SH-SY5Y (cell line): Measurements from ENCODE around the gene FLAD1.

Experiments
- GATA2 ChIP-seq: IDR thresholded peaks from 2 replicates; pipeline ENCODE4 v1.6.1; 2011; ENCODE audit warnings: mild to moderate bottlenecking, low read depth, low read length
- GATA3 ChIP-seq: IDR thresholded peaks from 2 replicates; pipeline ENCODE4 v1.6.1; 2011; ENCODE audit warnings: low read depth, mild to moderate bottlenecking, low read length, moderate library complexity

The FLAD1 gene

DNA sequence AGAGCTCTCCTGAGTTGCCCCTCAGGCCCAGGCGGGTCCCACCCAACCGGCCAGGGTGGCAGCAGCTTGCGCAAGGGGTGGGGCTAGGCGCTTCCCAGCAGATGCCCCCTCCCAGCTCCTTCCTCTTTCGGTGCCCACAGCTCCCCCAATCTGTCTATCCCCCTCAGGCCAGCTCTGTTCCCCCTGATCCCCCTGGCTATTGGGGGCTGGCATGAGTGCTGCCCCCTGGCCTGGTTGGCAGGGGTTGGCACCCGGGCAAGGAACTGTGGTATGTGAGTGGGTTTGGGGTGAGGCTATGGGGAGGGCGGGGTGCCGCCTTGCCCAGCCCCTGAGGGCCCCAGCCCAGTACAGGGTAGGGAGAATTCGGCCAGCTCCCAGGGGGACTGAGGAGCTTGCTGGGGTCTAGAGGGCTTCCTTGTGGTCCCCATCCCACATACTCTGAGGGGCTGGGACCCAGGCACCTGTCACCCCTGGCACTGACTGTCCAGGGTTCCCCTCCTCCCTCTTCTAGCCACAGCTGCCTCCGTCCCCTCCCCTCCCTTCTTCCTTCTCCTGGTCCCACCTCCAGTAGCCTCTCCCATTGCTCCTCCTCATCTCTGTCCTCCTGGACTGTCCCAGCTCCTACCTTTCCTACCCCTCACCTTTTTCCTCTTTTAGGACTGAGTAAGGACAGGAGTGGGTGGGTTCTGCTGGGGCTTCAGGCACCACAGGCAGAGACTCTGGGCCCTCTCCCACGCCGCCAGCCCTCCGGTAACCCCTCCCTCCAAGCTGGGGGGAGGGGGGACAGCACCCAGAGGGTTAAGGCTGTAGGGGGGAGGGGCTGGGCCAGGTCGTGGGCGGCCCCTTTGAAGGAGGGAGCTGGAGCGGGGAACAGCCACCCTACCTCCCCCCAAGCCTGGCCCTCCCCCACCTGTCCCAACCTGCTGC, 25.1 kb downstream of the FLAD1 start:
- TF ChIP-seq GATA3 (no peak), GATA2 (no peak)

GRCh38 chr1:155009221-155009711, 26.1 kb downstream of the FLAD1 start:
- TF ChIP-seq GATA2 (no peak), GATA3 (no peak)

GRCh38 chr1:155009742-155010141, 26.6 kb downstream of the FLAD1 start:
- no peak for TF ChIP-seq GATA3
- TF ChIP-seq GATA2: no peak

GRCh38 chr1:155010211-155010918, 27.2 kb downstream of the FLAD1 start:
- TF ChIP-seq GATA3: no peak
- TF ChIP-seq GATA2: no peak

DNA sequence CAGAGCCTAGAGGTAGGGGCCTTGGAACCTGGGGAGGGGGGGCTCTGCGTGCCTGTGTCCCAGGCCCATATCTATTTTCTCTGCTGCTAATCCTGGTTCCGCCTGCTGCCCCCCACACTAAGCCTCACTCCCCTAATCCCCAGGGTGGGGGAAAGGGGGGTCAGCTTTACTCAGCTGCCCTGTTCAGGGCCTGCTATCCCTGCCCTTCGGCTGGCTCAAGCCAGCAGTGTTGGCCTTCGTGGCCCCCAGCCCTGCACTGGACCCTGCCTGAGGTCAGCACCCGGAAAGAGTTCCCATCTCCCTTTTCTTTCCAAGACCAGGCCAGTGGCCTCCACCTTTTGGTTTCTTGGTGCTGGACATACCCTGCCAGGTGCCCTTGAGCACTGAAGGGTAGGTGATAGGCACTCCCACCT, 27.9 kb downstream of the FLAD1 start:
- no peak for TF ChIP-seq GATA3
- TF ChIP-seq GATA2: no peak

DNA sequence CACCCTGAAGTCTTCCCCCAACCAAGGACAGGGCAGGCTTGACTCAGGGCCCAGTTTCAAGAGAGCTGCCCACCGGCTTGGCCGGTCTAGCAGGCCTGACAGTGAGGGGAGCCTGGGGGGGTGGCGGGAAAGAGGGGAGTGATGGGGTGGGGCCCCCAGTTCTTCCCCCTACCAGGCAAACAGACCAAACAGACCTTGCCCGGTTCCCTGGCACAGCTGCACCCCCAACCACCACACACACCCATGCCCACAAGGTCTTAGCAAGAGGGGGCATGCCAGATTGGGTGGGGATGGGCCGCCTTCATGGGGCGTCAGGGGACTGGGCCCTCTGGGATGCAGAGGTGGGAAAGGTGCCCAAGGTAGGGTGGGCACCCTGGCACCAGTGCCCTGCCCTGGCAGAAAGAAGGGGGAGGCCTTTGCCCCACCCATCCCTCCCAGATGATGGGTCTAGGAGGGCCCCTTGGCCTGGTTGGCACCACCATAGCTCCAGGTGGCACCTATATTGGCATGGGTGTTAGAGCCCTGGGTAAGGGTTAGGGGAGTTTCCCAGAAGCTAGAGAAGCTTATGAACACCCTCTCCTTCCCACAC, 28.4 kb downstream of the FLAD1 start:
- TF ChIP-seq GATA2 (no peak), GATA3 (no peak)

- TF ChIP-seq GATA2: no peak
- no peak for TF ChIP-seq GATA3
Observed at GRCh38 chr1:155012026-155012546, 28.9 kb downstream of the FLAD1 start.

DNA sequence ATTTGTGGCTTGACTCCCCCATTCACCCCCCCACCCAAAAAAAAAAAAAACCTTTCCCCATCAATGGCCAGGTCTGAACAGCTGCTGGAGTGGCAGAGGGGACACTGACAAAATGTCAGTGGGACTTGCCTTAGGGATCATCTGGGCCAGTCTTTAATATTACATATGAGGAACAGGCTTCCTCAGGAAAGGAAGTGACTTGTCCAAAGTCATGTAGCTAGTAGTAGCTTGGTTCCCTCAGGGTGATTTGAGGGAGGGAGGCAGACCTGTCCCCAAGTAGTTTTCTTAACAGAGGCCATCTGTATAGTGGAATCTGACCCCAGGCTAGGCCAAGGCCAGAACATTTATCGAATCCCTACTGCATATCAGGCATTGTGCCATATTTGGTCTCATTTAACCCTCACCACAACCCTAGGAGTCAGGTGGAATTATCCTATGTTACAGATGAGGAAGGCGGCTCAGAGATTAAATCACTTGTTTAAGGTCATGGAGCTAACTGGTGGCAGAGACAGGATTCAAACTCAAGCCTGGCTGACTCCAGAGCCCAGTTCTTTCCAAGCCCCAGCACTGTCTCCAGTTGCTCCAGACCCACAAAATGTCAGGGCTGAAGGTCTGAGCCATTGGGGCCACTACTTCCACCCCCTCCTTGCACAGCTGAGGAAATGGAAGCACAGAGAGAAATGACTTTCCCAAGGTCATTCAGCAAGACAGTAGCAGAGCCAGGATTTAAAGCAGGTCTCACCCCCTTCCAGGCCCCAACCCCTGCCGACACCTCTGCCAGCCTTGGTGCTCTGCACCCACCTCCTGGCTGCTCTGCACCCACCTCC, 29.8 kb downstream of the FLAD1 start:
- no peak for TF ChIP-seq GATA3
- TF ChIP-seq GATA2: no peak

GRCh38 chr1:155013632-155014031, 30.5 kb downstream of the FLAD1 start:
- TF ChIP-seq GATA3: no peak
- TF ChIP-seq GATA2: no peak

GRCh38 chr1:155014709-155015508, 31.8 kb downstream of the FLAD1 start:
- TF ChIP-seq GATA2: no peak
- no peak for TF ChIP-seq GATA3

GRCh38 chr1:155015527-155016230, 32.5 kb downstream of the FLAD1 start:
- TF ChIP-seq GATA2 (no peak), GATA3 (no peak)

- TF ChIP-seq GATA3: no peak
- no peak for TF ChIP-seq GATA2
Observed at GRCh38 chr1:155016231-155016831, 33.2 kb downstream of the FLAD1 start.
